ENCODE results near the gene KRTAP19-8.

The KRTAP19-8 gene

GRCh38 chr21:31038376-31038775 lies at the start of gene KRTAP19-8:
KRTAP19-8 (minus strand) TSS chr21:31038476; CDS start chr21:31038443, 33 bp downstream.
- DNase-seq (ENCODE audit: low read depth in 4 of 4, low spot score in 1 of 4), result no peak

DNA sequence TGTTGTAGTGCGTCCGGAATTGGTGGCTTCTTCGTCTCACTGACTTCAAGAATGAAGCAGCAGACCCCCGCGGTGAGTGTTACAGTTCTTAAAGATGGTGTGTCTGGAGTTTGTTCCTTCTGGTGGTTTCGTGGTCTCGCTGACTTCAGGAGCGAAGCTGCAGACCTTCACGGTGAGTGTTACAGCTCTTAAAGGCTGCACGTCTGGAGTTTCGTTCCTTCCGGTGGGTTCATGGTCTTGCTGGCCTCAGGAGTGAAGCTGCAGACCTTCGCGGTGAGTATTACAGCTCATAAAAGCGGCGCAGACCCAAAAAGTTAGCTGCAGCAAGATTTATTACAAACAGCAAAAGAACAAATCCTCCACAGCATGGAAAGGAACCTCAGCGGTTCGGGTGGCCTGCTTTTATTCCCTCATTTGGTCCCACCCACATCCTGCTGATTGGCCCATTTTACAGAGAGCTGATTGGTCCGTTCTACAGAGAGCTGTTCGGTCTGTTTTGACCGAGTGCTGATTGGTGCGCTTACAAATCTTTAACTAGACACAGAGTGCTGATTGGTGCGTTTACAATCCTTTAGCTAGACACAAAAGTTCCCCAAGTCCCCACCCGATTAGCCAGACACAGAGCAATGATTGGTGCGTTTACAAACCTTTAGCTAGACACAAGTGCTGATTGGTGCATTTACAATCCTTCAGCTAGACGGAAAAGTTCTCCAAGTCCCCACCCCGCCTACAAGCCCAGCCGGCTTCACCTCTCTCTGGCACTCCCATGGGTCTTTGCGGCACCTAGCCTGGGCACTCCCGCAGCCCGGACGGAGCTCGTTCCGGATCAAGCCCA lies 49.6 kb upstream of the KRTAP19-8 start:
- no peak for DNase-seq (ENCODE audit: low read depth in 4 of 4, low spot score in 1 of 4)

- DNase-seq (ENCODE audit: low read depth in 4 of 4, low spot score in 1 of 4), result no peak
These were observed 46.4 kb upstream of the KRTAP19-8 start for GRCh38 chr21:31084689-31085088.

- no peak for DNase-seq (ENCODE audit: low read depth in 4 of 4, low spot score in 1 of 4)
These were observed 40.5 kb upstream of the KRTAP19-8 start for GRCh38 chr21:31078796-31079195.

DNA sequence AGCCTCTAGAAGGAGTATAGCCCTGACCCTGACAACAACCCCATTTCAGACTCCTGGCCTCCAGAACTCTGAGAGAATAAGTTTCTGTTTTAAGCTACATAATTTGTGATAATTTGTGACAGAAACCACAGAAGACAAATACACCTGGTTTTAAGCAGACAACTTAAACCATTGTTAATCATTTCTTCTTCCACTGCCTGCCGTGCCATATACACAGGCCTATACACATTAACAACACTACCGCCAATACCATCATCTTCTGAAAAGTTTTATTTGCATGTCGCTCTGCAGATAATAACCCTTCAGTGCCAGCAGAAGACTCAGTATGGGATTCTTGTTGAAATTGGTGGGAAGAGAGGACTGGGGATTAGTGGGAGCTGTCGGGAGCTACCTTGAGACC lies 39.9 kb upstream of the KRTAP19-8 start:
- DNase-seq (ENCODE audit: low read depth in 4 of 4, low spot score in 1 of 4), result no peak

GRCh38 chr21:31075848-31076247 lies 37.6 kb upstream of the KRTAP19-8 start:
- DNase-seq (ENCODE audit: low read depth in 4 of 4, low spot score in 1 of 4), result no peak

- DNase-seq (ENCODE audit: low read depth in 4 of 4, low spot score in 1 of 4), result no peak
These were observed 34.3 kb upstream of the KRTAP19-8 start for GRCh38 chr21:31072533-31072932.

DNA sequence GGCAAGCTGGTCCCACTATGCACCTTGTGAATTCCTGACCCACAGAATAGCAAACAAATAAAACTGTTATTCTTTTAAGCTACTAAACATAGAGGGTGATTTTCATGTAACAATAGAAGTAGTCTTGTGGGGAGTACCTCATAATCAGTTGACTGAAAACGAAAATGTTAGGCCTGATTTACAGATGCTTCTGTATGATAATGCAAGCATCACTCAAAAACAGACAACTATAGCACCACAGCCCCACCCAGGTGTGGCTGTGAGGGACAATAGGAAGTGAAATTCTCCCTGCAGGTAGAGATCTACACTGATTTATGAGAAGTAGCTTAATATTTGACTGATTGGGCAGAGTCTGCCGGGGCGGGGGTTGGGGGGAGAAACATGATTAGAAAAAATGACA lies 26.5 kb upstream of the KRTAP19-8 start:
- DNase-seq (ENCODE audit: low read depth in 4 of 4, low spot score in 1 of 4), result no peak

- no peak for DNase-seq (ENCODE audit: low read depth in 4 of 4, low spot score in 1 of 4)
These were observed 14.3 kb upstream of the KRTAP19-8 start for GRCh38 chr21:31052489-31053142.

- DNase-seq (ENCODE audit: low read depth in 4 of 4, low spot score in 1 of 4), result no peak
These were observed 12.4 kb upstream of the KRTAP19-8 start for GRCh38 chr21:31050577-31051157.

- no peak for DNase-seq (ENCODE audit: low read depth in 4 of 4, low spot score in 1 of 4)
These were observed 7.6 kb upstream of the KRTAP19-8 start for GRCh38 chr21:31045841-31046240.

DNA sequence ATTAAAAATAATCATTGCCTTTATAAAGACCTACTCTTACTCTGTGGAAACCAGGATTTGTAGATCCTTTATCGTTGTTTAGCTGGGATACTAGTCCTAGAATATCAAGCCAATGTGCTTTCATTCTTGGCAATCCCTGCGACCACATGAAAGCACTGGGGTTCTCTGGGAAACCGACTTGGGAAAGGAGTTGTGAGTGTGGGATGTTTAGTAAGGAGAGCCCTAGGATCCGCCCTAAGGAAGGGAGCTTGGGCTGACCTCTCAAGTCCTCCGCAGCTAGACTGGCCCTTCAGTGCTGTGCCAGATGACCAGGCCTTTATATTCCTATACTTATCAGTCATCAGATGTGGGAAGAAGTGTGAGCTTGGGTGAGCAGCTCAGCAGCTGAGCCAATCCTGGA lies 5.2 kb upstream of the KRTAP19-8 start:
- DNase-seq (ENCODE audit: low read depth in 4 of 4, low spot score in 1 of 4), result no peak

GRCh38 chr21:31042080-31042464 lies 3.8 kb upstream of the KRTAP19-8 start:
- DNase-seq (ENCODE audit: low read depth in 4 of 4, low spot score in 1 of 4), result no peak

GRCh38 chr21:31041295-31042079 lies 3.2 kb upstream of the KRTAP19-8 start:
- DNase-seq (ENCODE audit: low read depth in 4 of 4, low spot score in 1 of 4), result no peak

DNA sequence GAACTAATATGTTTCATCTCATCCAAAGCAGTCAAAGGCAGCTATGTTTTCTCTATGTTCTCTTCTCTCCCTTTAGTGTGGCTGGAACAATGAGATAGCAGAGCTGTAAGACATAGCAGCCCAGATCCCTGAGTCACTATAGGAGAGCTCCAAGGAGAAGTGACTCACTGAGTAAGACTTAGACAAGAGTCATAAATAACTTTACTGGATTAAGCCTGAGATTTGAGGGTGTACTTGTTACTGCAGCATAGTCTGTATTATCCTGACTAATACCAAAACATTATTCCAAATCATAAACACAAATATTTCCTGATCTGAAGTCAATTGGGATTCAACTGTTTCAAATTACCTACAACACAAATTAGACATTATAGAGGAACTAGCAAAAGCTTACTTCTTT lies 3.9 kb downstream of the KRTAP19-8 start:
- no peak for DNase-seq (ENCODE audit: low read depth in 4 of 4, low spot score in 1 of 4)

- no peak for DNase-seq (ENCODE audit: low read depth in 4 of 4, low spot score in 1 of 4)
These were observed 7.7 kb downstream of the KRTAP19-8 start for GRCh38 chr21:31030367-31031106.

DNA sequence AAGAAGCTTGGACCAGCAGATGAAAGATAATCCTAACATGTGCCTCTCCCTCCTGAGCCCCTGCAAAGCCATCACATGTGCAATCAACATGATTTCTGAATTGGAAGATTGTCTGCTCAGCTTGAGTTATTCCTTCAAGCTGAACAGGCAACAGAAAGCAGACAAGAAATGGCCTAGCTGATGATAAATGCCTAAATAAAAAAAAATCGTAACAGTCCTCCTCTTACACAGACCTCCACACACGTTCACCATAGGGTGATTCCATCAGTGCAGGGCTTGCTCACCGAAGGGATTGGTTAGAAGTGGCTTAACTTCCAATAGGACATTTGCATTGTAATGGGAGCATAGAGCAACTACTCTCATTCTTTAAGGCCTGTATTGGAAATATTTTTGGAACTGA lies 14.6 kb downstream of the KRTAP19-8 start:
- no peak for DNase-seq (ENCODE audit: low read depth in 4 of 4, low spot score in 1 of 4)

- no peak for DNase-seq (ENCODE audit: low read depth in 4 of 4, low spot score in 1 of 4)
These were observed 16.0 kb downstream of the KRTAP19-8 start for GRCh38 chr21:31022306-31022705.

- DNase-seq (ENCODE audit: low read depth in 4 of 4, low spot score in 1 of 4), result no peak
These were observed 20.0 kb downstream of the KRTAP19-8 start for GRCh38 chr21:31018232-31018631.

DNA sequence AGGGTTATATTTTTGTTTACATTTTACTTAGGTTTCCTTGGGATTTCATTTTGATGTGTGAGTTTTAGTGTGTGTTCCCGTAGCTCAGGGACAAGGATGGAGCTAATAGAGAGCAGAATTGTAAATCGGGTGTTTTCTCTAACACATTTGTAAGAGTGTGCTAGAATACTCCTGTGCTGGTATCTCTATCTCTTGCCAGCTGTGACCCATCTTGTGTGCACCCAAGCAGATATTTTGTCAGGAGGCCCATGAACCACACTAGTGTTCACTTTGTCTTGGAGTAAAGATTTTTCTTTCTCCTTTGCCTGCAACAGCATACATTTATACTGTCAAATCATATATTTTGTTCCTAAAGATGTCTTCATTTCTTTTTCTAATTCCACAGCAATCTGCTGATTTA lies 23.4 kb downstream of the KRTAP19-8 start:
- no peak for DNase-seq (ENCODE audit: low read depth in 4 of 4, low spot score in 1 of 4)
